GM18502 (cell line): ENCODE results near the gene PAEP.
"Not testable (repeated sequence)": the region's sequence is repeated elsewhere in the genome, so short reads cannot be mapped to it uniquely, and the experiment has no call there.

Experiments used
- ATAC-seq: cut with Tn5 transposase; IDR thresholded peaks from one replicate; pipeline ENCODE4 v1.9.1; 2021; ENCODE audit warnings: mild to moderate bottlenecking; ENCODE audit not compliant: unreplicated experiment, poor library complexity

PAEP gene

GRCh38 chr9:135525241-135526088, 36.1 kb upstream of the PAEP start:
- no peak for ATAC-seq

GRCh38 chr9:135526089-135526729, 35.3 kb upstream of the PAEP start:
- no peak for ATAC-seq

GRCh38 chr9:135526730-135527571, 34.6 kb upstream of the PAEP start:
- no peak for ATAC-seq

DNA sequence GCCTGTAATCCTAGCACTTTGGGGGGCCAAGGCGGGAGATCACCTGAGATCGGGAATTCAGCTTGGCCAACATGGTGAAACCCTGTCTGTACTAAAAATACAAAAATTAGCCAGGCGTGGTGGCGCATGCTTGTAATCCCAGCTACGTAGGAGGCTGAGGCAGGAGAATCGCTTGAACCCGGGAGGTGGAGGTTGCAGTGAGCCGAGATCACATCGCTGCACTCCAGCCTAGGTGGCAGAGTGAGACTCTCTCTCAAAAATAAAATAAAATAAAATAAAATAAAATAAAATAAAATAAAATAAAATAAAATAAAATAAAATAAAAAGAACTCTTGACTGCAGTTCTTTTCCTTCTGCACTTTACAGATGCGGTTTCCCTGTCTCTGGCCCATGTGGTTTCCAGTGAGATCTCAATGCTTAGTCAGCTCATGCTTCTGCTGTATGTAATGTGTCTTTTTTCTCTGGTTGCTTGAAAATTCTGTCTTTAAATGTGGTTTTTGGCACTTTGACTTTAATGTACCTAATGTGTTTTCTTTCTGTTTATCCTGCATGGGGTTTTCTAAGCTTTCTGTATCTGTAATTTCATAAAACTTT, 32.6 kb upstream of the PAEP start:
- ATAC-seq = not testable (repeated sequence)

DNA sequence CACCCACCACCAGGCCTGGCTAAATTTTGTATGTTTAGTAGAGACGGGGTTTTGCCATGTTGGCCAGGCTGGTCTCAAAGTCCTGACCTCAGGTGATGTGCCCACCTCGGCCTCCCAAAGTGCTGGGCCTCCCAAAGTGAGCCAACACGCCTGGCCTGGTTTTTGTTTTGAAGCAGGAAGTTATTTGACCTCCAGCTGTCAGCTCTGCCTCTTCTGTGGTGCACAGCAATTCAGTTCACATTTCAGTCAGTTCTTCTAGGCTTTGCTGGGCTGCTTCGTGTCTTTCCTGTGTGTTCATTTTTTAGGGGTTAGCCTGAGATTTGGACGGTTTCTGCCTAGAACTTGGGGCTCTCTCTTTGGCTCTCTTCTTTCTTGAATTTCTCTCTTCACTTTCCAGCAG, 31.4 kb upstream of the PAEP start:
- ATAC-seq = no peak

GRCh38 chr9:135531096-135531495, 30.5 kb upstream of the PAEP start:
- no peak for ATAC-seq

DNA sequence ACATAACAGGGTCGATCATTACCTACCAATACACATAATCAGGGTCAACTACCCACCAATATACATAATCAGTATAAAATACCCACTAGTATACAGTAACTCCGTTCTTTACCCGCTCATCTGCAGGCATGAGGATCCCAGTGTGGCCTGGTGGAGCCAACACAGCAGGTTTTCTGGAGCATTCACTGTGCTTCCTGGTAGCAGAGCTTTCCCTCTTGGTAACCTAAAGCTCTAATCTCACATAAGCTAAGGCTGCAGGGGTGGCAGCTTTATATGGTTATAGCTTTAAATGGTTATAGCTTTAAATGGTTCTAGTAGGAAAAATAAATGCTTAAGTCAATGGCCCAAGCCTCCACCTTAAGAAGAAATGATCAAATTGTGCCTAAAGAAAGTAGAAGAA, 28.4 kb upstream of the PAEP start:
- no peak for ATAC-seq

DNA sequence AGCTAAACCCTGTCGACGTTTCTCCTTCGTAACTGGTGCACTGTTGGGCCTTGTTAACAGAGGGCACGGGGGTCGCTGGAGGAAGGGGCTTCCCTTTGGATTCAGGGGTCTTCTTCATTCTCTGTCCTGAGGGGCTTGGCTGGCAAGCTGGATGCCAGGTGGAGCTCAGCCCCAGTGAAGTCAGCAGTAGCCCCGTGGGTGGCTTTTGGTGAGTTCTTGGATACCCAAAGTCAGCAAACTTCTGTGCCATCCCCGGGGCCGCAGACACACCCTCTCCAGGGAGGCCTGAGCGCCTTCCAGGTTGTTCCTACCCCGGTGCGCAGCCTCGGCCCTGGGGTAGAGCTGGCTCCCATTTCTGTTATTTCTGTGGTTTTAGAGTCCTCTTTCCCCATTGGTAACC, 27.9 kb upstream of the PAEP start:
- ATAC-seq = no peak

- ATAC-seq = not testable (repeated sequence)
Observed at GRCh38 chr9:135534192-135534711, 27.3 kb upstream of the PAEP start.

DNA sequence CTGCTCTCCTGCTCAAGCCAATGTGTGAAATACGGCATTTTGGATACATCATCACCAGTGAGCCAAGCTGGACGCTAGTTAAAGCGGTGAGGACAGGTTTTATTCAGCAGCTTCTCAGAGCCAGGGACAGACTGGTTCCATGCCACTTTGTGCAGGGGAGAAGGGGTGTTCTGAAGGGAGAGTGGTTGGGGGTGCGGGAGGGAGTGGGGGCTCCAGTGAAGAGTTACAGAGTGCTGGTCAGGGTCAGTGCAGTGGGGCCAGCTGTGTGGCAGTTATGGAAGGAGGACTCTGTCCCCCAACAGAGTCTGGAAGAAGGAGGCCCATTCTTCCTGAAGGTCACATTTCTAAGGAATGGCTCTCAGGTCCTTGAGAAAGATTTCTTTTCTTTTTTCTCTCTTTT, 26.7 kb upstream of the PAEP start:
- ATAC-seq = not testable (repeated sequence)

- not testable (repeated sequence) for ATAC-seq
Observed at GRCh38 chr9:135535631-135536030, 25.9 kb upstream of the PAEP start.

- ATAC-seq = no peak
Observed at GRCh38 chr9:135536216-135536615, 25.3 kb upstream of the PAEP start.

- not testable (repeated sequence) for ATAC-seq
Observed at GRCh38 chr9:135543262-135543894, 18.2 kb upstream of the PAEP start.

DNA sequence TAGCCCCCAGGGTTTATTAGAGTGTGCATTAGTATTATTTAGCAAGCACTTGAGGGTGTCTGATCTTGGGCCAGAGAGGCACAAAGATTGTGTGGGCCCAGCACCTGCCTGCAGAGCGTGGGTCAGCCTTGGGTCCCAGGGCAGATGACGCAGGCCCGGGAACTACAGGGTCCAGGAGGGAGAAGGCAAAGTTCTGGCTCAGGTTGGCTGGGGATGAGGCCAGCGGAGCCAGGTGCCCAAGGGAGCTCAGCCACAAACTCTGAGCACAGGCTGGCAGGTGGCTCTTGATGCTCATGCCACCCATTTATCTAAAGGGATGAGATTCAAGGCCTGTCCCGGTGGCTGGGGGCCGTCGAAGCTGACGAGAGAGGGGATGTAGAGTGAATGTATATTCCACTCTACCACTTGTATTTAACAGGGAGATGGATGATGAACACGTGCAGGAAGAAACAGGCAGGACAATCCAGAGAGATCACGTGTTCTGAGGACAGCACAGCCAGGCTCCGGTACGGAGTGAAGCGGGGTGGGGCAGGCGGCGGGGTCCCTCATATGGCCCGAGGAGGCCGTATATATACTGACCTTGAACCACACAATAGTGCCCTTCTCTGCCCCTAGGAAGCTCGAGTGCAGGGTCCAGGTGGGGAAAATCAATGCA, 16.4 kb upstream of the PAEP start:
- ATAC-seq = no peak

- not testable (repeated sequence) for ATAC-seq
Observed at GRCh38 chr9:135545646-135546176, 15.8 kb upstream of the PAEP start, which contains the start of gene OBP2A. TSS of gene OBP2A (plus strand) at chr9:135546126. CDS start at chr9:135546181, 55 bp downstream.

GRCh38 chr9:135546792-135547617, 14.6 kb upstream of the PAEP start:
- not testable (repeated sequence) for ATAC-seq

- ATAC-seq = no peak
Observed at GRCh38 chr9:135547756-135548736, 13.5 kb upstream of the PAEP start.
